GM21717 (cell line): ENCODE results near the gene TNFRSF13B.

Source experiments
- ATAC-seq: cut with Tn5 transposase; IDR thresholded peaks from one replicate; pipeline ENCODE4 v1.9.1; 2021; ENCODE audit warnings: mild to moderate bottlenecking, moderate library complexity; ENCODE audit not compliant: unreplicated experiment

TNFRSF13B gene

DNA sequence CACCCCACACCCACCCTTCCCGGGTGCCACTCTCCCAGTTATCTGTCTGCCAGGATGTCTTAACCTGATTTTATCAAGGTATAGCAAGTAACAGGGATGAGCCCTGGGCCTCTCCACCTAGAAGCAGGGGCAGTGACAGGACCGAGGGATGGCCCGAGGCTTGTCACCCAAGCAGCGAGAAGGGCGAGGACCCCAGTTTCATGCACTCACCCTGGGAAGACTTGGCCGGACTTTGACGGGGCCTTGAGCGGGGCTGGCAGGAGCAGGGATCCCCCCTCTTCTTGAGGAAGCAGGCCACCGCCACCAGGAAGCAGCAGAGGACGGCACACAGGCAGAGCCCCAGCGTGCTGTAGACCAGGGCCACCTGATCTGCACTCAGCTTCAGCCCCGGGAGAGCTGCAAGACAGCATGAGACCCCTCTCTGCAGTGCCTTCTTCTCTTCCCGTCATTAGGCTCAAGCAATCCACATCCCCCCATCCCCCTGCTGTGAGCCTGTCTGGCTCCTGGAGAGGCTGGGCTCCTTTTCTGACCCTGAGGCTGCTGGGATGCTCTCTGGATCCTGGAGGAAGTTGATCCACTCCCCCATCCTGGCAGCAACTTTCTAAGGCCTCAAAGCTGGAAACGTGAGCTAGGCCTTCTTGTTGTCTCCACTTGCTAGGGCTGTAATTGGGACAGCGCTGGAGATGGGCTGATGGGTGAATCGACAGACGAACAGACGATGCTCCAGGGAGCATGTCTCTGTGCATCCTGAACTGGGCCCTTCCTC is 31.6 kb downstream of the TNFRSF13B start:
- ATAC-seq, result no peak

- no peak for ATAC-seq
These were observed 32.3 kb downstream of the TNFRSF13B start for GRCh38 chr17:16939606-16940115.

- no peak for ATAC-seq
These were observed 32.7 kb downstream of the TNFRSF13B start for GRCh38 chr17:16939208-16939576.

DNA sequence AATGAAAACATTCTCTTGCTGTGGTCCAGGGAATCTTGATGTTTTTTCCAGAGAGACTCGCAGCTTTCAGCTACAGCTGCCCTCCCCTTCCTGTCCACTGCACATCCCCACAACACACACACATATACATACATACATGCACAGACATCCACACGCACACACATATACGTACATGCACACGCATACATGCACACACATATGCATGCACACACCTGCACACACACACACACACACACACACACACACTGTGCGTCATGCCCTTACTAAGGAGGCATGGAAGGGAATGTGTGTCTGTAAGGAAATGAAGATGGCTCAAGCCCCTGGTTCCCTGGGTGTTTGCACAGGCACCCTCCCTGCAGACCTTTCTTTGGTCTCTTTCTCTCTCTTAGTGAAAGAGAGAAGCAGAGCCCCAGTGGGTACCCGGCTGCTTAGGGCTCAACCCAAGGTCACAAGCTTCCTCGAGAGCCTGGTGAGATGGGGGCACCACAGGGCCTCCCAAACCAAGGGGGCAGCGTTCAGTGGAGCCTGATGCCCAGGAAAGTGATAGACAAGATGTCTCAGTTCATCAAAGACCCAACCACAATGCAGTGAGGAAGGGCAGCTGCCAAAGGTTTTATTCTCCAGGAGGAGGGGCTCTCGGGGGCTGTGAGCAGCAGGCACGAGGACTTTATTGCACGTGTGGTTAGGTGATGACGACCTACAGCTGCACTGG is 33.3 kb downstream of the TNFRSF13B start:
- no peak for ATAC-seq

- no peak for ATAC-seq
These were observed 33.9 kb downstream of the TNFRSF13B start for GRCh38 chr17:16938031-16938430.

DNA sequence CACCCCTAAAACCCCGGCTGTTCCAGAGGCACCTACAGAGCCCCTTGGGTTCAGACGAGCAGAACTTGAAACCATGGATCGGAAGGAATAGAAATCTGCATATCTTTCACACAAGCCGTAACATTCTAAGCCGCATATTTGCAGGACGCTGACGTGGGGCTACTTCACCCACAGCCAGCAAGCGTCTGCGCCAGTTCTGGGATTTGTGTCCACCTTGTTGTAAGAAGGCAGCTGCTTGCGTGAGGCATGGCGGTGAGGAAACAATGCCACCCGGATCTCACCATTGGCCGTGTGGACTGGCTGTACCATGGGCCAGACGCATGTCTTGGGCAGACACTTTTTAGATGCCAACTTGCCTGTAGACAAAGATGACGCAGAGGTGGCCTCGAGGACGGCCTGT is 34.5 kb downstream of the TNFRSF13B start:
- ATAC-seq, result no peak

DNA sequence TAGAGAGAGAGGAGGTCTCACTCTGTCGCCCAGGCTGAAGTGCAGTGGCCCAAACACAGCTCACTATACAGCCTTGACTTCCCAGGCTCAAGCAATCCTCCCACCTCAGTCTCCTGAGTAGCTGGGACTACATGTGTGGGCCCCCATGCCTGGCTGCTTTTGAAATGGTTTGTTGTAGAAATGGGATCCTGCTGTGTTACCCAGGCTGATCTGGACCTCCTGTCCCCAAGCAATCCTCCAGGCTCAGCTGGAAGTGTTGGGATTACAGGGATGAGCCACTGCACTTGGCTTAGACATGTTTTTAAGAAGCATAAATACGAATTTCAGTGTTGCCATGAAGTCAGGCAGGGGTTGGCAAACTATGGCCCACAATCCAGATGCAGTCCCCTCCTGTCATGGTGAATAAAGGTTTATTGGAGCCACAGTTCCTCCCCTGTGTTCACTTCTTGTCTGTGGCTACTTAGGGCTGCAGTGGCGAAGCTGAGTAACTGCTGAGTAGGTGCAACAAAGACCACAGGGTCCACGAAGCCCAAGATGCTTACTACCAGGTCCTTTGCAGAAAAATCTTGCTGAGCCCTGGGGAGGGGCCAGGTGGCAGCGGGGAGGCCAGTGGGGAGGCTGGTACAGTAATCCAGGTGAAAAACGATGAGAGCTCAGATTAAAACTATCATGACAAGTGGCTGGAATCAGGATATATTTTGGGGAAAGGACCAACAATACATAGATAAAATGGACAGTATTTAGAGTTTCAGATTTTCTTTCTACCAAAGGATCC is 35.2 kb downstream of the TNFRSF13B start:
- no peak for ATAC-seq

DNA sequence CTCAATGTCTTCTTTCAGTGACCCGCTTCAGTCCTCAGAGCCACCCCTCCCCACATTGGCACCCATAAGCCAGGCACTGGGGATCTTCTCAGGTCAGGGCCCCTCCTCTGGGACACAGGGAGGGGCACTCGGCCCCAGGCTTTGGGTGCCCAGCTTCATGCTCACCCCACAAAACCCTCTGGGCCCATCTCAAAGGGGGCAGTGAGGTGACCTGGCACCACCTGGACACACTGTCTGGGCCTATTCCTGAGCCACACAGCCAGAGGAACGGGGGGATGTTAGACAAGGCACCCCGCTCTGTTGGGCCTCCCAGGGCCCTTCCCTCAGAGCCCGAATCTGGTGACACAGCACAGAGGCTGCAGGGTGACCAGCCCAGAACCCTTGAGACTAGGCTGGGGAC is 36.1 kb downstream of the TNFRSF13B start:
- ATAC-seq, result no peak

DNA sequence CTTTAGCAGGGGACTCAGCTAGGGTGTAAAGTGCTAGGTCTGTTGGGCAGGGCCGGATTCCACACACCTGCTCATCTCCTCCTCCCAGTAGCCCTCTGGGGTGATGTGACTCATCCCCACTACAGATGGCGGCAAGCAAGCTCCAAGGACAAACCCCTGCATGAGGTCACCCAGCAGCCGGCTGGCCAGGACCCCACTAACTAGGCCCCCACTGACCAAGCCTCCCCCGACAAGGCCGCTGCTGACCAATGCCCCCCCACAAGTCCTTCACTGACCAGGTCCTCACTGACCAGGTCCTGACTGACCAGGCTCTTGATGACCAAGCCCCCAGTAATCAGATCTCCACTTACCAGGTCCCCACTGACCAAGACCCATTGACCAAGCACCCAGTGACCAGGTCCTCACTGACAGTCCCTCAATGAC is 36.7 kb downstream of the TNFRSF13B start:
- no peak for ATAC-seq

- ATAC-seq, result no peak
These were observed 37.1 kb downstream of the TNFRSF13B start for GRCh38 chr17:16934836-16935235.

DNA sequence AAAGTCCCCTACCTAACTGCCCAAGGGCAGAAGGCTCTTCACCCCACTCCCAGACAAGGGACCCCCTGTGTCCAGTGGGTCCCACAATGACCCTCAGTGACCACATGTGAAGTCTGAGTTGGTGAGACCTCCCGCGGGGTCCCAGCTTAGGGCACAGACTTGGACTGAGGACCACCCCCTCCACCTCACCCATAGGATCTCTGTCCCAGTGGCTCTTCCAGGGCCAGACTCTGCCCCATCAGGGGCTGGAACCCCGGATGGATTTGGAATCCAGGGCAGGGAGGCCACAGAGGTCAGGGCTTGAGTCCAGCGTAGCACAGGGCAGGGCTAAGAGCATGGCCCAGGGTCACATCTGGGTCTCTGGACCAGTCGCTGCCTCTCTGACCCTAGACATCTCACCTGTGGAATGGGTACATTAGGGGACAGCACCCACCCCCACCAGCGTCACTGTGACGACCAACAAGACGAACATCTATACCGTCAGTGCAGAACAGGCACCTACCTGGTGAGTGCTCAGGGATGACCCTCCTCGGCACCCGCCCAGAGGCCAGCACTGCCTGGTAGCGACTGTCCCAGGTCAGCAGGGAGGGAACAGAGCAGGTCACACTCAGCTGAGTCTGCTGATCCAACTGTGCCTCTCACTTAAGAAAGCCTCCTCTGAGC is 37.7 kb downstream of the TNFRSF13B start:
- no peak for ATAC-seq

- ATAC-seq, result no peak
These were observed 38.4 kb downstream of the TNFRSF13B start for GRCh38 chr17:16933317-16934132.

GRCh38 chr17:16932611-16933010 is 39.3 kb downstream of the TNFRSF13B start:
- no peak for ATAC-seq

DNA sequence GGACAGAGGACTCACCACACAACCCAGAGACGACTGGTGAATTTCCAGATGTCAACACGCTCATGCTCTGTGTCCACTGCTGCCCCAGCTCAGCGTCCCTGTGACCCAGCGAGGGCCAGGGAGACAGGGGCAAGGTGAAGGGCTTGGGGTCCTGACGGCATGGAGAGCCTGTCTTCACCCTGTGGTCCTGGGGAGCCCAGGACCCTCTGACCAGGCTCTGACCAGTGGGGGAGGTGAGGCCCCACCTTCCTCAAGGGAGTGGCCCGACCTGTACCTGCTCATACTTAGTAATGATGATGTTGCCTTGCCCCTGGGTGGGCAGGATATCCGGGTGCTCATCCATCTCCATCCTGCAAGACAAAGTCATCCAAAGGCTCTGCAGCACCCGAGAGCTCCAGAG is 39.8 kb downstream of the TNFRSF13B start:
- ATAC-seq, result no peak

- ATAC-seq, result no peak
These were observed 40.4 kb downstream of the TNFRSF13B start for GRCh38 chr17:16931318-16932060.

- ATAC-seq, result no peak
These were observed 41.2 kb downstream of the TNFRSF13B start for GRCh38 chr17:16930571-16931317.

DNA sequence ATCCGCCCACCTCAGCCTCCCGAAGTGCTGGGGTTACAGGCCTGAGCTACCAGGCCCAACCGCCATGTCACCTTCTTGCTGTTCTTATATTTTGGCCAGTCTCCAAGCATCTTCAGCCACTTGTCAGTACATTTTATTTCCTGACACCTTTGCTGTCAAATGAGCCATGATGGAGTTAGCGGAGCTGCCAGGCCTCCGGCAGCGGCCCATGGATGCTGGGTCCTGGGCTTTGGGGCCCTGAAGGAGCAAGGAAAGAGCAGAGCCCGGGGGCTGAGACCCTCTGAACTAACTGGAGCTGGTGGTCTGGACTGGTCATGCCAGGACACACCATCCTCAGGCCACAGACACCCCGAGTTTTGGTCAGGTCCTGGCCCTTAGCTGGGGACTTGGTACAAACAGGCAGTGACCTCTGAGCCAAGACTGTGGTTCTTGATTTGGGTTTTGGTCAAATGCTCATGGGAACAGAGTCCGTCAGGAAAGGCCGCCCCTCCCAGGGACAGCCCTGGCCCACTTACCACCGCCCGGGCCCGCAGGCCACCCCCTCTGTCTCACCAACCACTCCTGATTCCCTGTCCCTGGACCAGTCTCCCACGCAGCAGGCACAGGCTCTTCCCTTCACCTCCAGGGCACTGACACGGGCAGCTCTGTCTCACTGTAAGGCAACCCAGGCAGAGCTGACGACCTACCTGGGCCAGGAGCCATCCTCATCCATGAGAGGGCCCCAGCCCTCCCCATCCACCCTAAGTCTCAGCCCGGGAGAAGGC is 42.0 kb downstream of the TNFRSF13B start:
- no peak for ATAC-seq
